HT-29 (cell line): ENCODE data around the gene SF1. TPM values are rescaled to one million over a fixed set of nuclear protein-coding genes. Genes with fewer than 3 reads are reported as not detected.

Experiments used
- DNase-seq: peaks from one replicate; pipeline ENCODE4 v3.0.0-alpha.2; 2015; ENCODE audit warnings: low spot score
- total RNA-seq: library from RNA; depleted of rRNA; stranded (reverse); fragments of >200 nt; shearing (Covaris generic); gene quantifications from 2 replicates; pipeline ENCODE4 v1.2.3, GENCODE V29; 2014

The SF1 gene
- total RNA-seq, 1 experiment from 2014 or later = 251 TPM

DNA sequence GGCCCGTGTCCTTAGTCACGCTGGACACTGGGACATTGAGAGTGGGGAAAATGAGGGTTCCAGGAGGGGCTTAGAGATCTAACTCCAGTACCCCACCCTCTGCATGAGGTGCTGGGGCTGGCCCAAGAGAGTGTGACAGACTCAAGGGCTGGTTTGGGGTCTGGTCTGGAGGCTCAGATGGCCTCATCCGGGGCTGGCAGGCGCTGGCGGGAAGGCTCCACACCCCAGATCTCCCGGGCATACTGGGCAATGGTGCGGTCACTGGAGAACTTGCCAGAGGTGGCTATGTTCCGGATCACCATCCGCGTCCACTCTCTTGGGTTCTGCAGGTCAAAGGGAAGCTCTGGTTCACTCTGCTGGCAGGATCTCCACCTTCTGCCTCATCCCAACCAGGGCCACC, 31.9 kb downstream of the SF1 start:
- DNase-seq = no peak

DNA sequence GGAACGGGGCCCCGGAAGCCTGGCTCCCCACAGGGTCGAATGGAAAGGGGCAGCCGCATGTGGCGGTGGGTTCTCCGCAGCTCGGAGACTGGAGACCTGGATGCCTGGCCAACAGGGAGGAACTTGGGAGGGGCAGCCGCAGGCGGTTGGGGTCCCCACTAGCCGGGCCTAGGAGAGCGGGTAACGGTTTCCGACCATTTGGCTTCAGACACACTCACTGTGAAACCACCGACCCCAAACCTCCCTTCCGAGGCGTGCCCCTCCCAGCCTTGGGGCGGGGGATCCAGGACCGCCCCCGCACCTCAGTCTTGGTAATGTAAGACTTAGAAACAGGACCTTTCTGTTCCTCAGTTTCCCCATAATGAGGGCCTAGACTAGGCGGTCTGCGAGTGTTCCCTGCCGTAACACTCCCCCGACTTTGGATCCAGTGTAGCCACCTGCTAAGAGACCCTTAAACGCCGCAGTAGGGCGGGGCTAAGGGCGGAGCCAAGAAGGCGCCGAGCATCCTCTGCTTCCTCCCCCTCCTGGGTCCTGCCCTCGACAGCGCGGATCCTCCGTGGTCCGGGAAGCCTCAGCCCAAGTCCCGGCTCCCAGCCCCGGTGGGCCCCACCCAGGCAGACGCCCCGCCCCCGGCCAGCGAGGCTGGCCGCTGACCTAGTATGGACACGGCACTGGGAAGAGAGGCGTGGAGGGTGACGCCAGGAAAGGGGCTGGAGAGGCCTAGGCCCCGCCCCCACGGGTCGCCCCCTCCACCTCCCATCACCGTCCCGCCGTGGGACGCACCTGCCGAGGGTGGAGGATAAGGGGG, 32.6 kb downstream of the SF1 start:
- DNase-seq = no peak

DNA sequence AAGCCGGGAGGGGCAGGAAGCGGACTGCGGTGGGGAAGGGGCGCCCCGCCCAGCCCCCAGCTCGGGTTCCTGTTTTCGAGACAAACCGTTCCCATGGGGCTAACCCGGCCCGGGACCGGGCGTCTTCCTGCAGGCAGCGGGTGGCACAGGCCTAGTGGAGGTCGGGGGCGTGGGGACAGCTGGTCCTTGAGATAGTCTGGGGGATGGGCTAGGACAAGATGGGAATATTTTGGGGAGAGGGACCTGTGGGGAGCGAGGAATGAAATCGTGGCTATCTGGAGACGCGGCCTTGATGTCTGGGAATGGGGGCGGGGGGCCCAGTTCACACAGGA, 33.2 kb downstream of the SF1 start:
- DNase-seq = no peak

DNA sequence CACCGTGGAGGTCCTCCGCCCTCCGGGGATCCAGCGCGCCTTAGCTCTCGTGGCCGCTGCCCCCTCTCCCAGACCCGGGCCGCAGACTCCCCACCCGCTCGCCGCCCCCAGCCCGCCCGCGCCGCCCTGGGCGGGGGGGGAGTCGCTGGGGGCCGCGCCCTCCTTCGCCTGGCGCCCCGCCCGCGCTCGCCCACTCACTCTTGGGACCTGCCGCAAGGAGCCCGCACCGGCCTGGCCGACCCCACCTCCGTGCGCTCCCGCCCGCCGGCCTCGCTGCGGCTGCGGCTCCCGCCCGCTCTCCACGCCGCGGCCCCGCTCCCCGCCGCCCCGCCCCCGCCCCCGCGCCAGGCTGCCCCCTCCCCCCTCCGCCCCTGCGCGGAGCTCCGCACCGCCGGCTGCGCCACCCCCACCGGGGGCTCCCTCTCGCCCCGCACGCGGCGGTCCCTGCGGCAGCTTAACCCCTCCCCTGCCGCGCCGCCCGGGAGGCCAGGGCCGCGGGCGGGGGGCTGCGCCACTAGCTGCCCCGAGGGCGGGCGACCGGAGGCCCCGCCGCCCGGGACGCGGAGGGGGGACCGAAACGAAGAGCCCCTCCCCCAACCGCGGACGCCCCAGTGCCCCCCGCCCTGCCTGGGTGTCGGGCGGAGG, 33.7 kb downstream of the SF1 start:
- no peak for DNase-seq

DNA sequence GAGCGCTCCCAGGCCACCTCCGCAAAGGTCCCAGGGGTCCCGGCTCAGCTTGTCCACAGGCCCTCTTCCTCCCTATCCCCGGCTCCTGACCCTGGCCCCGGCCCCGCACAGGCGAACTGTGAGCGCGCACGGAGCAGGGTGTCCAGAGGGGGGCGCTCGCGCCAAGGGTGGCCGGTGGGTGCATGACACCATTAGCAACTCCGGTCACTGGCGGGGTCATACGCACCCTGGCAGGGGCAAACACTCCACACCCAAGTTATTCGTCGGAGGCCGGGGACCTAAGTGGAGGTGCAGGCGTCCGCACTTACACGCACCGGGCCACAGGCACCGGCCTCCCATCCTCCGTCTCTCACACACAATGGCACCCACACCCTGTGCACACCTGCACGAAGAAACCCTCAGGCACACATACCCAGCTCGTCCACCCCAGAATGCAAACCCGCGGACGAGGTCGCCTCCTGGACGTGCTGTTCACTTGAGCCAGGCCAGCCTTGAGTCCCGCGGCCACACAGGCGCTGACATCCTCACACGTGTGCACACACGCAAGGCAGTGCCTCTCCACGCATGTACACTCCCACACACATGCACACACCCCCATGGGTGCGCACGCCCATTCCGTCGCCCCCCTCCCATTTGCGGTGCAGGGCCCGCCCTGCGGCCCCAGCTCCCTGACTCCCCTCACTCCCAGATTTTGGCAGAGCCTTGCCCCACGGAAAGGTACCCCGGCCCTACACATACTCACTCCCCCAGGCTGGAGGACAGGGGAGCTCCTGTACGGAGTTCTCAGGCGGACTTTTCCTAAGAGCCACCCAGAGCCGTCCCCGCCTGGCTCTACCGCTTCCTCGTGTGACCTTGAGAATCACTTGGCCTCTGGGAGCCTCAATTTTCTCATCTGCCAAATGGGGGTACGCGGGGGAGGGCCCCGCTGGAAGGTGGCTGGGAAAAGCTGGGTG, 34.5 kb downstream of the SF1 start, which contains the start of gene RASGRP2:
RASGRP2 (minus strand) TSS at position 552 of the 953 bp plus-strand sequence. CDS start 1,276 bp downstream, outside the sequence.
- DNase-seq = peak; percentile 23

GRCh38 chr11:64742889-64743590, 35.3 kb downstream of the SF1 start:
- peak; percentile 58 for DNase-seq

DNA sequence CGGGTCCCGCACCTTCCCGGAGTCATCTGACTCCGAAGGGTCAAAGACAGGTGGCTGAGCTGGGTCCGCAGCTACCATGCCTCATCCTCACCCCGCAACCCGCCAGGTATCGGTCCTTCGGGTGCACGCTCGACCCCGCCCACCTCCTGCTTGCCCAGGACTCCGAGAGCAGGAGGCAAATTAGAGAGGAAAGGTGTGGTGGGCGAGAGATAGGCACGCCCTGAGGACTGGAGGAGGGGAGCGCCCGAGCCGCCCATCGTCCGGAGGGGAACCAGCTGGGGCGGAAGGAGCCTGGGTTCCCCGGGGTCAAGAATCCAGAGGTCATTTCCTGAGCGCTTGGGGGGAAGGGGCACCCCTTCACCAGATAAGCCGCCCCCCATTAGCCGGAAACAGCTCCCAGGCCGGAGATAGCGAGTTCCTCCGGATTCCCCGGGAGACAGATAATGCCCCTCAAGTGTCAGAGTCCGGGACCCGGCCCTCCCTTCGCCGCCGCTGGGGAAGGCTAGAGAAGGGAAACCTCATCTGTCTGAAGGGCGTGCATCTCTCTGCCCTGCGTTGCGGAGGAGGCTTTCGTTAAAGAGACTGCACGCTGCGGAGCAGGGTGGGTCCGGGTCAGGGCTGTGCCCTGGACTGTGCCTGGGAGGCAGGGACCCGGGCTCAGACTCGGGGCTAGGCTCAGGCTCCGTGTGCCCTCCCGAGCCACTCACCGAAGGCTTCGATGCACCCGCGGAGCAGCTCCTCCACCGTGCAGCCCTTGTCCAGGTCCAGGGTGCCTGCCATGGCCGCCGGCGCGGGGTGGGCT, 36.1 kb downstream of the SF1 start:
- DNase-seq = peak; percentile 24

DNA sequence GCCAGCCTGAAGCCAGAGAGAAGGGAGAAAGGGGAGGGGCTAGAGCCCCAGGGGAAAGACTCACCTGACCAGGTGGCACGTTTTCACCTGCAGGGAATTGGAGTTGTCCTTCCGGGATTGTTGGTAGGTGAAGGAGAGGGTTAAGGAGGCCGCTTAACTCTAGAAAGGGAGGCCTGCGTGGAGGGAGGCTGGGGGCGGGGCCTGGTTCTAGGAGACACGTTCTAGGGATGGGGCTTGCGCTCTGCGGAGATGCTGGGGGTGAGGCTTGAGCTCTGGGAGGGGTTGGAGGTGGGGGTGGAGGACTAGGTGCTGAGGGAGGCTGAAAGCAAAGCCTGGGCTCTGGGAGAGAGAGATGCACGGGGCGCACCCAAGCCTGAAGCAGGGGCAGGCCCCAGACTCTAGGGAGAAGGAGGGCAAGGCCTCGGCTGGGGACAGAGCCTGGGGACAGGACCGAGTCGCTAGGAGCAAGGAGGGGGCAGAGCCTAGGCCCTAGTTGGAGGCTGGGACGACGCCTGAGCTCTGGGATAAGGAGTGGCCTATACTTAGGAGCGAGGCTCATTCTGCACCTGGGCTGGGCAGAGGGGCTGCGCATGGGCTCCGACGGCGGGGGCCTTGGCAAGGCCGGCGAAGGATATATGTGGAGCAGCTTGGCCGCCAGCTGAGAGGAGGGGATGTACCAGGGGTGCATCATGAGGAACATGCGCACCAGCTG, 36.8 kb downstream of the SF1 start:
- DNase-seq = no peak

DNA sequence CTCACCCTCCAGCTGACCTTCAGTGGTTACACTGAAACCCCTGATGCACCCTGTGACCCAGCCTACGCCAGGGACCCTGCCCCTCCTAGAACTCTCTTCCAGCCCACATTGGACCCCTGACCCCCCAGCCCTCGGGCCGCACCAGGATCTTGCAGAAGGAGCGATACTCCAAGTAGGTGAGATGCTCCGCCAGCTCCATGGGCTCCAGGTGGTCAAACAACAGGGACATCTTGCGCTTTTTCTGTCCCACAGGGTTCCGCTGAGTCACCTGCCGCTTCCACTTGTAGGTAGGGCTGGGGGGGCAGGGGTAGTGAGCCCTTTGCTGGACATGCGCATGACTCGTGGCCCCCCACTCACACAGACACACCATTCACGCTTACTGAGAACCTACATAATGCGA, 38.5 kb downstream of the SF1 start:
- DNase-seq = no peak

- DNase-seq = no peak
Measured at GRCh38 chr11:64736654-64737053, 41.7 kb downstream of the SF1 start.

DNA sequence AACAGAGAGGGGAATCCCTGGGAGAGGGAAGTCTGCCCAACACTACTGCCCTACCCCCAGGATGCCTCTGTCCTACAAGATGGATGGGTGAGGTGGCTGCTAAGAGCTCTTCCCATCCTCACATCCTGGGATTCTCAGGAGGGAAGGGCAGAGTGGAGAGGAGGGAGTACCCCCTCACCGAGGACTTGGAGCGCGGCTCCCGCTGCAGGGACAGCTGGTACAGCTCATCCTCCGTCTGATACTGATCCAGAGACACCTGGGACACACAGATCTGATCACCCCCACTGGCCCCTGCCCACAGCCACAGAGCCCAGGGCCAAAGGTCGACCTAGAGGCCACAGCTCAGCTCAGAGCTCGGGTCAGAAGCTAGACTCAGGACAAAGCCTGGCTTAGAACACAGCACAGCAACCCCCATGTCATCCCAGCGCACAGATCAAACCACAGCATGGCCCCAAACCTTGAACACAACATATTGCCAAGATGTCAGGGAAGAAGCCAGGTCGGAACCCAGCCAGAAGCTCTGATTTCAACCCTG, 42.5 kb downstream of the SF1 start:
- no peak for DNase-seq

DNA sequence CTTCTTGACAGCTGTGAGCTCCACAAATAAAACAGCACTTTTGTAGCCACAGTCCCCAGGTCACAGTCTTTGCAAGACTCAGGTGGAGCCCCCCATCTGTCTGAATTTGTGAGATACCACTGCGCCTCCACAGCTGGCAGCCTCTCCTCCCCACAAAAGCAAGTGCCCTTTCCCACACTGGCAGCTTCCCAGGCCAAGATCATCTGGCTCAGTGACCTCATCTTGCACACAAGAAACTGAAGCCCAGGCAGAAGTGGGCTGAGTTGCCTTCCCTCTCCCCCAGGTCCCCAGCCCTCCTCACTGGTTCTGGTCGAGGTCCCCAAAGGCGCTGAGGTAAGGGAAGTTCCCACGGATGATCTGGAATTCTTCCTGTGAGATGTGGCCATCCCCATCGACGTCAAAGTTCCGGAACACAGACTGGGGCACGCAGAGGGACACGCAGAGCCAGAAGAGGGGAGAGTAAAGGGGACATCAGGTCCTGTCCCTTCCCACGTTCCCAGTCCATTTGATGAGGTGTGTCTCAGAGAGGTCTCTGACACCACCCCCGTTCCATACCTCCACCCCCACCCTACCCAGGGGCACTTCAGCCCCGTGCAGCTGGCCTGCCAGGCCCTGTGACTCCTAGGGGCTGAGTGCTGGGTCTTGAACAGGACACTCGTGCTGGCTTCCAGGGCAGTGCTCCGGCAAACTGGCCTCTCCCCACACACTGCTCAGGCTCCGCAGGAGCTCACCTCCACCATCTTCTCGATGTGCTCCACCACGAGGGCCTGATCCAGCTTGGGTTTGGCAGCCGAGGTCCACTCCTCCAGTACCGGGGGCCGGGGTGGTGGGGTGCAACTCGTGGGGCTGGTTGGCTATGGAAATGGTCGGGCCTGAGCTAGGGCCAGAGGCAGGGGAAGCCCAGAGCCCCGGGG, 43.3 kb downstream of the SF1 start:
- no peak for DNase-seq

GRCh38 chr11:64731601-64732000, 46.7 kb downstream of the SF1 start:
- no peak for DNase-seq

GRCh38 chr11:64729851-64730382, 48.4 kb downstream of the SF1 start:
- no peak for DNase-seq

DNA sequence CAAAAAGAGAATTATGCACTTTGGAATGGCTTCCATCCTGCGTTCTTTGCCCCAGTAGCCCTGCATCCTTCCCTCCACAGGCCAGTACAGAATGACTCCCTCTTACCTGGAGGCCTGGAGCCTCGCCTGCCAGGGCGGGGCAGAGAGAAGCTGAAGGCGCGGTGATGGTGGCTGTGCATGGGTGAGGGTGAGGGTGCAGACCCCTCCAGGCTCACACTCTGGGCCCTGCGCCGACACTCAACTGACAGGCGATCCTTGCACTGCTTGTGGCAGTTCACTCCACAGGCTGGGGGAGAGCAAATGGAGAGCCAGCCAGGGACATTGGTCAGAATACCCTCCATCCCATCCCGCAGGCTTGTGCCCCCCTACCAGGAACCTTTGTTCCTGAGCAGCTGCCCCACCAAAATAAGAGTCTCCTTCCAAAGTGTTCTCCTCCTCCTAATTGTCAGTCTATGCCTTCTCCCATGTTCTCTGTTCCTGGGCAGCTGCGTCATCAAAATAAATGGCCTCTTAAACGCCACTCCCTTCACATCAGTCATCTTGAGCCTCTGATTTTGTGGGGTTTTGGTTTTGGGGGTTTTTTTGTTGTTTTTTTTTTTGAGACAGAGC, 49.5 kb downstream of the SF1 start:
- DNase-seq = no peak

DNA sequence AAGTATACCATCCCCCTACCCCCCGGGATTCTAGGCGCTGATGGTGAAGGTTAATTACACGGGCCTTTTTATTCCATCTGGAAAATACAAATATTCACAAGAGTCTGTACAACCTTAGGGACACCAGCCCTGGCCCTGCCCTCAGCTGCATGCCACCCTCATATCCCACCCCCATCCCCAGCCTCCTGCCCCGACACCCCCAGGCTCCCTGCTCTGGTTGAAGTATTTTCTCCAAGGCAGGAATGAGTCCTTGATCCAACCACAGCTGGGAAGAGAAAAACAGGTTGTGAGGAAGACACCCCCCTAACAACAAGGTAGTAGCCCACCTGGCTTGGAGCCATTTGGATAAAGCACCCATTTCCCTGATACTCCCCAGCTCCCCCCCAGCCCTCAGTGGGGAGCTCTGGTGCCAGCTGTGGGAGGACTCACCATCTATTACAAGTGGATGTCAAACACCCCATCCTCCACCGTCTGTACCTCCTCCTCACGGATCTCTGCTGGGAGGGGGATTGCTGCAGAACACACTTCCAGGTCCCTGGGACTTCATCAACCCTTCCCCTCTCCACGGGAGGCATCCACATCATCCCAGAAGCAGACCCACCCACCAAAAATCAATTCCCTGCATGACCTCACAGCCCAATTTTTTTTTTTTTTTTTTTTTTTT, 51.3 kb downstream of the SF1 start:
- DNase-seq = no peak

DNA sequence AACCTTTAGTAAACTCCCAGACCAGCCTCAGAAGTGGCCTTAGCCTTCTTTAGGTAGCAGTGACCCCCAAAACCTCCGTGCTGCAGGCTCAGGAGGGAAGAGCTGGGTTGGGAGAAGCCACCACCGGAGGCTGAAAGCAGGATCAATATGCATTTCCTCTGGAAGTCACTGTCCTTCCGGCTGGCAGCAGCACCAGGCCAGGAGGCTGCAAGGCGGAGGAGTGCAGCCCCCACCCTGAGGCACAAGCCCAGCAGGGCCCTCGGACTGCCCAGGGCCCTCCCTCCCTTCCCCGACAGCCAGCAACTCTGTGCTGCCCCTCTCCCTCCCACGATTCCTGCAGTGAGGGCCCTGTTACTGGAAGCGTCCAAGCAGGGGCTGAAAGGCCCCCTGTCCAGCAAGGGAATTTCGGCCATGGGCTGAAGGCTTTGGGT, 52.1 kb downstream of the SF1 start:
- no peak for DNase-seq
